DOHH2 (cell line): Measurements from ENCODE around the gene SDCCAG8.

ENCODE experiments used
- H3F3A ChIP-seq: fragments of 200-600 bp; sonication (generic), shearing (Covaris generic); 2 replicates; pipeline ENCODE4 v1.6.0; 2016; ENCODE audit warnings: antibody characterized with exemption, mild to moderate bottlenecking; ENCODE audit not compliant: control insufficient read depth, insufficient read depth
- H3K27ac ChIP-seq: fragments of 200-600 bp; sonication (generic); 2 replicates; pipeline ENCODE4 v1.5.1; 2014; ENCODE audit warnings: low read depth, mild to moderate bottlenecking, low read length, moderate library complexity
- H3K27me3 ChIP-seq: fragments of 200-600 bp; sonication (generic); 2 replicates; pipeline ENCODE4 v1.6.1; 2014; ENCODE audit warnings: mild to moderate bottlenecking, low read length, mixed read lengths; ENCODE audit not compliant: control insufficient read depth
- H3K36me3 ChIP-seq: fragments of 200-600 bp; sonication (generic); 2 replicates; pipeline ENCODE4 v1.6.1; 2014; ENCODE audit warnings: mild to moderate bottlenecking, low read length, moderate library complexity, mixed read lengths; ENCODE audit not compliant: control insufficient read depth
- H3K4me1 ChIP-seq: fragments of 200-600 bp; sonication (generic); 2 replicates; pipeline ENCODE4 v1.6.1; 2014; ENCODE audit warnings: mild to moderate bottlenecking, low read length, mixed read lengths; ENCODE audit not compliant: control insufficient read depth
- H3K4me2 ChIP-seq: fragments of 200-600 bp; sonication (generic); 2 replicates; pipeline ENCODE4 v1.6.0; 2014; ENCODE audit warnings: mild to moderate bottlenecking, low read length, moderate library complexity
- H3K4me3 ChIP-seq: fragments of 200-600 bp; sonication (generic); 2 replicates; pipeline ENCODE4 v1.5.1; 2014; ENCODE audit warnings: mild to moderate bottlenecking, low read length, mixed read lengths
- H3K79me2 ChIP-seq: fragments of 200-600 bp; sonication (generic); 2 replicates; pipeline ENCODE4 v1.6.1; 2014; ENCODE audit warnings: mild to moderate bottlenecking, low read length, mixed read lengths; ENCODE audit not compliant: control insufficient read depth
- H3K9me2 ChIP-seq: fragments of 200-600 bp; sonication (generic); replicated peaks from 2 replicates; pipeline ENCODE4 v1.6.1; 2014; ENCODE audit warnings: mild to moderate bottlenecking, low read length, mixed read lengths; ENCODE audit not compliant: control insufficient read depth
- H3K9me3 ChIP-seq: fragments of 200-600 bp; sonication (generic); 2 replicates; pipeline ENCODE4 v1.6.1; 2014; ENCODE audit warnings: antibody characterized with exemption, low read length, mixed read lengths; ENCODE audit not compliant: control insufficient read depth, insufficient read depth
- H4K20me1 ChIP-seq: fragments of 200-600 bp; sonication (generic); 2 replicates; pipeline ENCODE4 v1.6.0; 2014; ENCODE audit warnings: low read depth, mild to moderate bottlenecking, antibody characterized with exemption, low read length, moderate library complexity; ENCODE audit not compliant: control insufficient read depth, insufficient read depth
- EZH2phosphoT487 ChIP-seq: fragments of 200-600 bp; sonication (generic); IDR thresholded peaks from 2 replicates; pipeline ENCODE4 v1.6.1; 2017; ENCODE audit warnings: borderline replicate concordance, mild to moderate bottlenecking, antibody characterized with exemption, low read length, moderate library complexity, mixed read lengths
- TF ChIP-seq, protein P1 (sequence below): fragments of 200-600 bp; sonication (generic); IDR thresholded peaks from one replicate; pipeline ENCODE4 v1.5.1; 2014; ENCODE audit warnings: antibody characterized with exemption, mild to moderate bottlenecking, low read depth, low read length; ENCODE audit not compliant: poor library complexity, severe bottlenecking

SDCCAG8 gene

GRCh38 chr1:243474136-243474881 is 218.5 kb downstream of the SDCCAG8 start:
- H3K4me2 ChIP-seq, result no peak overlapping the region
- no peaks in the 10 kb centered on the region for H3K9me3 ChIP-seq
- no peak overlapping the region for H3K4me3 ChIP-seq
- H3K27ac ChIP-seq, result no peak overlapping the region
- no peaks in the 10 kb centered on the region for H4K20me1 ChIP-seq
- no peaks in the 10 kb centered on the region for H3F3A ChIP-seq
- no peaks in the 10 kb centered on the region for H3K9me2 ChIP-seq
- no peaks in the 10 kb centered on the region for H3K27me3 ChIP-seq
- H3K79me2 ChIP-seq, result no peaks in the 10 kb centered on the region
- peaks cover 8% of the 10 kb centered on the region; the same call in 1 of the 2 replicates for H3K4me1 ChIP-seq
- no peak for TF ChIP-seq EZH2phosphoT487
- TF ChIP-seq, protein P1, sequence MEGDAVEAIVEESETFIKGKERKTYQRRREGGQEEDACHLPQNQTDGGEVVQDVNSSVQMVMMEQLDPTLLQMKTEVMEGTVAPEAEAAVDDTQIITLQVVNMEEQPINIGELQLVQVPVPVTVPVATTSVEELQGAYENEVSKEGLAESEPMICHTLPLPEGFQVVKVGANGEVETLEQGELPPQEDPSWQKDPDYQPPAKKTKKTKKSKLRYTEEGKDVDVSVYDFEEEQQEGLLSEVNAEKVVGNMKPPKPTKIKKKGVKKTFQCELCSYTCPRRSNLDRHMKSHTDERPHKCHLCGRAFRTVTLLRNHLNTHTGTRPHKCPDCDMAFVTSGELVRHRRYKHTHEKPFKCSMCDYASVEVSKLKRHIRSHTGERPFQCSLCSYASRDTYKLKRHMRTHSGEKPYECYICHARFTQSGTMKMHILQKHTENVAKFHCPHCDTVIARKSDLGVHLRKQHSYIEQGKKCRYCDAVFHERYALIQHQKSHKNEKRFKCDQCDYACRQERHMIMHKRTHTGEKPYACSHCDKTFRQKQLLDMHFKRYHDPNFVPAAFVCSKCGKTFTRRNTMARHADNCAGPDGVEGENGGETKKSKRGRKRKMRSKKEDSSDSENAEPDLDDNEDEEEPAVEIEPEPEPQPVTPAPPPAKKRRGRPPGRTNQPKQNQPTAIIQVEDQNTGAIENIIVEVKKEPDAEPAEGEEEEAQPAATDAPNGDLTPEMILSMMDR, result no peak
- no peaks in the 10 kb centered on the region for H3K36me3 ChIP-seq

DNA sequence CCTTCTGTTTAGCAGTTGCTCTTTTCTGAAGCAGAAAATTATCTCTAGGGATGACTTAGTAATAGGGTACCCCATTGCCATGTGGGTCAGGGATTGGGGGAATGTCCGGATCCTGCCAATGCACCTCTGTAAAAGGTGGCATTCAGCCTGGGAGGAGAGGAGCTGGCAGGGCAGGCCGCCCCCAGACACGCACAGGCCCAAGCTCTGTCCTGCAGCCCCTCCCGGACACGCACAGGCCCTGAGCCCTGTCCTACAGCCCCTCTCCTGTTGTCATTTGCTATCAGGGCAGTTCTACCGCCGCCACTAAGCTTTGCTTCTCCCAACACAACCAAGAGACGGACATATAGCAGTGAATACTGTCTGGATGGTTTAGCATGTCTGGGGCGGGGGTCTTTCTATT is 219.1 kb downstream of the SDCCAG8 start:
- Histone ChIP-seq H3K27ac (no peak overlapping the region), H3K36me3 (no peaks in the 10 kb centered on the region), H3K9me2 (no peaks in the 10 kb centered on the region), H3F3A (no peaks in the 10 kb centered on the region), H3K4me2 (no peak overlapping the region), H3K79me2 (no peaks in the 10 kb centered on the region), H3K9me3 (no peaks in the 10 kb centered on the region), H3K27me3 (no peaks in the 10 kb centered on the region), H3K4me3 (no peak overlapping the region), H3K4me1 (peaks cover 8% of the 10 kb centered on the region; the same call in 1 of the 2 replicates), H4K20me1 (no peaks in the 10 kb centered on the region)
- TF ChIP-seq, protein P1, result no peak
- no peak for TF ChIP-seq EZH2phosphoT487

- no peaks in the 10 kb centered on the region for H3K36me3 ChIP-seq
- no peaks in the 10 kb centered on the region for H3F3A ChIP-seq
- H3K9me2 ChIP-seq, result no peaks in the 10 kb centered on the region
- H3K4me3 ChIP-seq, result no peak overlapping the region
- TF ChIP-seq, protein P1, result no peak
- no peak for TF ChIP-seq EZH2phosphoT487
- H3K79me2 ChIP-seq, result no peaks in the 10 kb centered on the region
- H3K4me1 ChIP-seq, result peaks cover 8% of the 10 kb centered on the region; the same call in 1 of the 2 replicates
- H3K9me3 ChIP-seq, result no peaks in the 10 kb centered on the region
- no peak overlapping the region for H3K27ac ChIP-seq
- H4K20me1 ChIP-seq, result no peaks in the 10 kb centered on the region
- no peak overlapping the region for H3K4me2 ChIP-seq
- no peaks in the 10 kb centered on the region for H3K27me3 ChIP-seq
Observed at GRCh38 chr1:243475966-243476365, 220.1 kb downstream of the SDCCAG8 start.
